SU-DHL-6 (cell line): Measurements from ENCODE around the gene SMCR8.

Experiments used
- CTCF ChIP-seq: fragments of 200-600 bp; sonication (generic); IDR thresholded peaks from one replicate; pipeline ENCODE4 v1.5.1; 2017; ENCODE audit warnings: antibody characterized with exemption, mild to moderate bottlenecking, low read length, moderate library complexity; ENCODE audit not compliant: insufficient read depth, poor library complexity, severe bottlenecking
- EZH2phosphoT487 ChIP-seq: fragments of 200-600 bp; sonication (generic), shearing (Covaris generic); conservative IDR thresholded peaks from 2 replicates; pipeline ENCODE4 v1.6.1; 2018; ENCODE audit warnings: mild to moderate bottlenecking, antibody characterized with exemption, low read length, moderate library complexity, mixed read lengths

- TF ChIP-seq CTCF: no peak
- TF ChIP-seq EZH2phosphoT487: no peak
Observed at GRCh38 chr17:18315961-18316360, 868 bp downstream of the SMCR8 start.
